ENCODE results near the gene LPP. TPM values are rescaled to one million over a fixed set of nuclear protein-coding genes. Genes with fewer than 3 reads are reported as not detected.

Gene LPP
- total RNA-seq, 1 donor from 2014 or later: 1,791 TPM

GRCh38 chr3:188180114-188180513 lies 26.2 kb downstream of the LPP start:
- Histone ChIP-seq H3K36me3 (peaks cover 5 to 9% of the 10 kb centered on the region in 2 donors), H3K4me1 (peaks cover 15 to 69% of the 10 kb centered on the region in 2 donors), H3K27me3 (no peaks in the 10 kb centered on the region), H3K27ac (peak overlapping the region; percentile 90 to 92), H3K9me3 (no peaks in the 10 kb centered on the region), H3K4me3 (no peak overlapping the region)
- DNase-seq (ENCODE audit: low spot score in 2 of 2): no peak
- intact Hi-C loops (cut with DNase I): loop anchor here (2.0 kb wide), 1 partner anchor 29 kb away; no protein-coding TSS in a partner anchor
- no peak for TF ChIP-seq CTCF (IDR thresholded peaks at IDR 0.05)

GRCh38 chr3:188183452-188183851 lies 29.5 kb downstream of the LPP start:
- Histone ChIP-seq H3K4me3 (no peak overlapping the region), H3K36me3 (peaks cover 4 to 5% of the 10 kb centered on the region in 2 donors), H3K27ac (peak overlapping the region; percentile 49 to 92), H3K27me3 (no peaks in the 10 kb centered on the region), H3K9me3 (no peaks in the 10 kb centered on the region), H3K4me1 (peaks cover 25 to 72% of the 10 kb centered on the region in 2 donors)
- intact Hi-C loops (cut with DNase I): no loop called here
- DNase-seq (ENCODE audit: low spot score in 2 of 2): no peak
- TF ChIP-seq CTCF (IDR thresholded peaks at IDR 0.05): no peak

- no peak for TF ChIP-seq CTCF (IDR thresholded peaks at IDR 0.05)
- Histone ChIP-seq H3K27ac (peak overlapping the region; percentile 49 to 70), H3K4me1 (peaks cover 22 to 72% of the 10 kb centered on the region in 2 donors)
Observed at GRCh38 chr3:188184160-188184559, 30.2 kb downstream of the LPP start.

GRCh38 chr3:188184649-188185048 lies 30.7 kb downstream of the LPP start:
- Histone ChIP-seq H3K36me3 (peaks cover 4 to 5% of the 10 kb centered on the region in 2 donors), H3K4me1 (peaks cover 19 to 74% of the 10 kb centered on the region in 2 donors), H3K27ac (peak overlapping the region; percentile 70 to 78), H3K27me3 (no peaks in the 10 kb centered on the region), H3K9me3 (no peaks in the 10 kb centered on the region), H3K4me3 (no peak overlapping the region)
- no peak for DNase-seq (ENCODE audit: low spot score in 2 of 2)
- TF ChIP-seq CTCF (IDR thresholded peaks at IDR 0.05): no peak
- intact Hi-C loops (cut with DNase I): no loop called here

More at GRCh38 chr3:188184160-188184559, 30.2 kb downstream of the LPP start:
- Histone ChIP-seq H3K36me3 (peaks cover 4 to 5% of the 10 kb centered on the region in 2 donors), H3K9me3 (no peaks in the 10 kb centered on the region), H3K27me3 (no peaks in the 10 kb centered on the region), H3K4me3 (no peak overlapping the region)
- DNase-seq (ENCODE audit: low spot score in 2 of 2): no peak
- intact Hi-C loops (cut with DNase I): no loop called here

GRCh38 chr3:188185717-188186251 lies 31.8 kb downstream of the LPP start:
- no peak for DNase-seq (ENCODE audit: low spot score in 2 of 2)
- peak overlapping the region in 1 of 2 donors; percentile 25 for H3K4me3 ChIP-seq
- no peaks in the 10 kb centered on the region for H3K27me3 ChIP-seq
- peaks cover 12 to 75% of the 10 kb centered on the region in 2 donors for H3K4me1 ChIP-seq
- no peak for TF ChIP-seq CTCF (IDR thresholded peaks at IDR 0.05)
- H3K27ac ChIP-seq: peak overlapping the region; percentile 70 to 78
- intact Hi-C loops (cut with DNase I): no loop called here
- peaks cover 4 to 5% of the 10 kb centered on the region in 2 donors for H3K36me3 ChIP-seq
- no peaks in the 10 kb centered on the region for H3K9me3 ChIP-seq
